DOHH2 (cell line): ENCODE data around the gene PCCA.

Experiments used
- CTCF ChIP-seq: fragments of 200-600 bp; sonication (generic); IDR thresholded peaks from one replicate; pipeline ENCODE4 v1.5.1; 2014; ENCODE audit warnings: antibody characterized with exemption, mild to moderate bottlenecking, low read depth, low read length; ENCODE audit not compliant: poor library complexity, severe bottlenecking
- EZH2phosphoT487 ChIP-seq: fragments of 200-600 bp; sonication (generic); IDR thresholded peaks from 2 replicates; pipeline ENCODE4 v1.6.1; 2017; ENCODE audit warnings: borderline replicate concordance, mild to moderate bottlenecking, antibody characterized with exemption, low read length, moderate library complexity, mixed read lengths

- TF ChIP-seq CTCF (no peak), EZH2phosphoT487 (no peak)
These were observed 370.9 kb downstream of the PCCA start for GRCh38 chr13:100459747-100460146.
